DLD1 (cell line): ENCODE results near the gene CTNNA2.
"Not testable (repeated sequence)": the region's sequence is repeated elsewhere in the genome, so short reads cannot be mapped to it uniquely, and the experiment has no call there.

ENCODE experiments used
- in situ Hi-C: cut with HindIII; loops from 2 replicates; pipeline ENCODE4 v1.10.0; 2017; ENCODE audit warnings: low sequenced_read_pairs

Gene CTNNA2

GRCh38 chr2:80126596-80127189, 613.8 kb downstream of the CTNNA2 start:
- in situ Hi-C loops: no loop called here

GRCh38 chr2:80128080-80128479, 615.2 kb downstream of the CTNNA2 start:
- in situ Hi-C loops: no loop called here

- in situ Hi-C loops: no loop called here
These were observed 619.4 kb downstream of the CTNNA2 start for GRCh38 chr2:80132281-80132680.

- in situ Hi-C loops: no loop called here
These were observed 622.1 kb downstream of the CTNNA2 start for GRCh38 chr2:80135001-80135400.

GRCh38 chr2:80136338-80136737, 623.5 kb downstream of the CTNNA2 start:
- in situ Hi-C loops: no loop called here

- in situ Hi-C loops: no loop called here
These were observed 626.1 kb downstream of the CTNNA2 start for GRCh38 chr2:80139001-80139400.

GRCh38 chr2:80141007-80141726, 628.3 kb downstream of the CTNNA2 start:
- in situ Hi-C loops: no loop called here

GRCh38 chr2:80145499-80145898, 632.6 kb downstream of the CTNNA2 start:
- in situ Hi-C loops: no loop called here

- in situ Hi-C loops: not testable (repeated sequence)
These were observed 633.9 kb downstream of the CTNNA2 start for GRCh38 chr2:80146757-80147156.

- in situ Hi-C loops: no loop called here
These were observed 634.8 kb downstream of the CTNNA2 start for GRCh38 chr2:80147690-80148089.

- in situ Hi-C loops: no loop called here
These were observed 636.1 kb downstream of the CTNNA2 start for GRCh38 chr2:80148906-80149305.

- in situ Hi-C loops: no loop called here
These were observed 637.1 kb downstream of the CTNNA2 start for GRCh38 chr2:80149991-80150390.

GRCh38 chr2:80151248-80151647, 638.4 kb downstream of the CTNNA2 start:
- in situ Hi-C loops: no loop called here

- in situ Hi-C loops: no loop called here
These were observed 638.8 kb downstream of the CTNNA2 start for GRCh38 chr2:80151651-80152050.

GRCh38 chr2:80153151-80153550, 640.3 kb downstream of the CTNNA2 start:
- in situ Hi-C loops: no loop called here

GRCh38 chr2:80153768-80154167, 640.9 kb downstream of the CTNNA2 start:
- in situ Hi-C loops: no loop called here

GRCh38 chr2:80154231-80154915, 641.5 kb downstream of the CTNNA2 start:
- in situ Hi-C loops: no loop called here

- in situ Hi-C loops: no loop called here
These were observed 651.5 kb downstream of the CTNNA2 start for GRCh38 chr2:80164375-80164774.

- in situ Hi-C loops: no loop called here
These were observed 653.8 kb downstream of the CTNNA2 start for GRCh38 chr2:80166483-80167171.

- in situ Hi-C loops: no loop called here
These were observed 654.5 kb downstream of the CTNNA2 start for GRCh38 chr2:80167284-80167808.

- in situ Hi-C loops: no loop called here
These were observed 655.2 kb downstream of the CTNNA2 start for GRCh38 chr2:80168037-80168436.
